H1 (cell line): ENCODE results near the gene XPO6. TPM values are rescaled to one million over a fixed set of nuclear protein-coding genes. Genes with fewer than 3 reads are reported as not detected.

Experiments used
- CTCF ChIA-PET: fragments of 300-600 bp; sonication (Branson Sonifier 250); formaldehyde crosslinking; loops from one replicate; lab custom pipeline; 2021; ENCODE audit not compliant: partially characterized antibody; lab: Charles Lee
- POLR2A ChIA-PET: fragments of 300-600 bp; sonication (Branson Sonifier 250); formaldehyde crosslinking; loops from one replicate; lab custom pipeline; 2021; ENCODE audit warnings: inconsistent platforms; ENCODE audit not compliant: partially characterized antibody; lab: Charles Lee
- DNase-seq, 2 experiments: peaks; one replicate each; pipeline versions ENCODE4 v3.0.0 to v3.0.0-alpha.2; 2010 to 2022; ENCODE audit warnings: low spot score in 2 of 2, low read depth in 1 of 2, mixed read lengths in 1 of 2
- FAIRE-seq: peaks from 2 replicates; lab custom pipeline; 2011; peaks lifted over from hg19 to GRCh38; lab: Jason Lieb, UNC
- H2AFZ ChIP-seq: 2 replicates; pipeline ENCODE4 v1.8.1; 2012; ENCODE audit warnings: low read length, inconsistent platforms
- H2AK5ac ChIP-seq: 2 replicates; pipeline ENCODE4 v1.6.1; 2013; ENCODE audit warnings: low read depth, low read length
- H2BK120ac ChIP-seq: replicated peaks from 2 replicates; pipeline ENCODE3; 2013; ENCODE audit warnings: low read depth, low read length, inconsistent platforms
- H2BK12ac ChIP-seq: 2 replicates; pipeline ENCODE4 v1.6.1; 2013; ENCODE audit warnings: low read depth, low read length
- H2BK15ac ChIP-seq: 2 replicates; pipeline ENCODE4 v1.6.1; 2013; ENCODE audit warnings: low read length
- H2BK20ac ChIP-seq: 2 replicates; pipeline ENCODE4 v1.6.1; 2013; ENCODE audit warnings: low read length
- H2BK5ac ChIP-seq: 2 replicates; pipeline ENCODE4 v1.6.1; 2013; ENCODE audit warnings: low read depth, low read length
- H3K14ac ChIP-seq: 2 replicates; pipeline ENCODE4 v1.6.1; 2013; ENCODE audit warnings: inconsistent platforms; ENCODE audit not compliant: insufficient read length
- H3K18ac ChIP-seq: 2 replicates; pipeline ENCODE4 v1.6.1; 2013; ENCODE audit warnings: low read length; ENCODE audit errors: extremely low read depth
- H3K23ac ChIP-seq: 2 replicates; pipeline ENCODE4 v1.6.1; 2013; ENCODE audit warnings: inconsistent platforms; ENCODE audit not compliant: insufficient read length
- H3K23me2 ChIP-seq: 2 replicates; pipeline ENCODE4 v1.6.1; 2013; ENCODE audit warnings: low read depth, low read length
- H3K27ac ChIP-seq: 2 replicates; pipeline ENCODE4 v1.6.1; 2011; ENCODE audit warnings: low read depth, low read length, inconsistent platforms
- H3K27me3 ChIP-seq, 4 experiments: replicated peaks in 1 of 4; 1 replicate in 1 of 4; 2 replicates in 3 of 4; pipeline versions ENCODE4 v1.6.1 to v1.8.1; 2011 to 2013; ENCODE audit warnings: low read length in 3 of 4, mild to moderate bottlenecking in 3 of 4, inconsistent platforms in 2 of 4, mixed read lengths in 2 of 4, moderate library complexity in 1 of 4; ENCODE audit not compliant: control insufficient read depth in 3 of 4, insufficient read depth in 3 of 4; ENCODE audit errors: extremely low read depth in 1 of 4
- H3K36me3 ChIP-seq, 4 experiments: 2 replicates each; pipeline versions ENCODE4 v1.6.1 to v1.8.1; 2011 to 2013; ENCODE audit warnings: mild to moderate bottlenecking in 4 of 4, low read length in 3 of 4, moderate library complexity in 2 of 4, control low read depth in 1 of 4, inconsistent platforms in 1 of 4; ENCODE audit not compliant: insufficient read depth in 4 of 4, control insufficient read depth in 2 of 4
- H3K4ac ChIP-seq: replicated peaks from 2 replicates; pipeline ENCODE3; 2013; ENCODE audit warnings: low read length, low read depth, mixed read lengths, inconsistent platforms; ENCODE audit not compliant: insufficient read length
- H3K4me1 ChIP-seq, 4 experiments: replicated peaks in 1 of 4; 1 replicate in 1 of 4; 2 replicates in 3 of 4; pipeline versions ENCODE4 v1.6.1 to v1.8.1; 2011 to 2013; ENCODE audit warnings: low read length in 3 of 4, inconsistent platforms in 2 of 4, mixed read lengths in 1 of 4; ENCODE audit not compliant: insufficient read depth in 4 of 4, control insufficient read depth in 3 of 4
- H3K4me2 ChIP-seq, 2 experiments: 2 replicates each; pipeline versions ENCODE4 v1.6.1 to v1.8.1; 2011 to 2013; ENCODE audit warnings: low read depth in 2 of 2, low read length in 2 of 2, control low read depth in 1 of 2, inconsistent platforms in 1 of 2, mild to moderate bottlenecking in 1 of 2; ENCODE audit not compliant: insufficient read depth in 1 of 2
- H3K4me3 ChIP-seq, 4 experiments: fragments of 200-600, 300-600 bp in 1 of 4; sonication (generic), shearing (Covaris generic), sonication (Bioruptor Twin) in 1 of 4; 2 replicates each; pipeline versions ENCODE4 v1.5.1 to v1.8.1; 2011 to 2016; ENCODE audit warnings: low read length in 4 of 4, low read depth in 3 of 4, control low read depth in 2 of 4, inconsistent platforms in 2 of 4, mild to moderate bottlenecking in 2 of 4, mixed read lengths in 1 of 4, moderate library complexity in 1 of 4; ENCODE audit not compliant: insufficient read depth in 2 of 4; ENCODE audit errors: extremely low read depth in 1 of 4
- H3K56ac ChIP-seq: replicated peaks from 2 replicates; pipeline ENCODE3; 2013; ENCODE audit warnings: low read depth, mild to moderate bottlenecking, mixed read lengths, low read length, inconsistent platforms; ENCODE audit not compliant: insufficient read length
- H3K79me1 ChIP-seq: 2 replicates; pipeline ENCODE4 v1.6.1; 2013; ENCODE audit warnings: low read depth, low read length, control low read depth
- H3K79me2 ChIP-seq, 2 experiments: 2 replicates each; pipeline versions ENCODE4 v1.6.1 to v1.8.1; 2012 to 2013; ENCODE audit warnings: low read length in 2 of 2, mild to moderate bottlenecking in 2 of 2, inconsistent platforms in 1 of 2; ENCODE audit not compliant: insufficient read depth in 2 of 2, control insufficient read depth in 1 of 2
- H3K9ac ChIP-seq, 4 experiments: replicated peaks in 1 of 4; 1 replicate in 1 of 4; 2 replicates in 3 of 4; pipeline versions ENCODE4 v1.6.1 to v1.8.1; 2011 to 2013; ENCODE audit warnings: low read depth in 3 of 4, low read length in 3 of 4, control low read depth in 2 of 4, mild to moderate bottlenecking in 2 of 4, moderate library complexity in 2 of 4, inconsistent platforms in 1 of 4; ENCODE audit errors: extremely low read depth in 1 of 4
- H3K9me3 ChIP-seq, 2 experiments: 2 replicates each; pipeline versions ENCODE4 v1.6.1 to v1.8.1; 2012 to 2013; ENCODE audit warnings: mild to moderate bottlenecking in 2 of 2, moderate library complexity in 2 of 2, control low read depth in 1 of 2, inconsistent platforms in 1 of 2, low read depth in 1 of 2, low read length in 1 of 2, mixed read lengths in 1 of 2; ENCODE audit not compliant: insufficient read depth in 2 of 2
- H4K20me1 ChIP-seq, 2 experiments: replicated peaks in 1 of 2; 2 replicates each; pipeline versions ENCODE3 to v1.8.1; 2011 to 2013; ENCODE audit warnings: inconsistent platforms in 2 of 2, low read length in 2 of 2, mild to moderate bottlenecking in 1 of 2; ENCODE audit not compliant: insufficient read depth in 2 of 2, control insufficient read depth in 1 of 2
- H4K5ac ChIP-seq: 2 replicates; pipeline ENCODE4 v1.6.1; 2013; ENCODE audit warnings: low read length, low read depth, mixed read lengths, inconsistent platforms; ENCODE audit not compliant: insufficient read length
- H4K8ac ChIP-seq: 2 replicates; pipeline ENCODE4 v1.8.0; 2013; ENCODE audit warnings: mild to moderate bottlenecking, moderate library complexity, low read length, inconsistent platforms; ENCODE audit not compliant: insufficient read depth; ENCODE audit errors: extremely low read depth
- H4K91ac ChIP-seq: replicated peaks from 2 replicates; pipeline ENCODE3; 2013; ENCODE audit warnings: low read length, mixed read lengths, inconsistent platforms; ENCODE audit not compliant: insufficient read length
- E2F6 ChIP-seq: IDR thresholded peaks from 2 replicates; pipeline ENCODE4 v1.6.1; 2012; ENCODE audit warnings: inconsistent platforms
- EP300 ChIP-seq, 2 experiments: IDR thresholded peaks; 1 replicate in 1 of 2; 2 replicates in 1 of 2; pipeline ENCODE4 v1.6.1; 2011 to 2012; ENCODE audit warnings: low read depth in 2 of 2, low read length in 2 of 2, mild to moderate bottlenecking in 2 of 2, borderline replicate concordance in 1 of 2, inconsistent platforms in 1 of 2, moderate library complexity in 1 of 2
- KDM4A ChIP-seq: IDR thresholded peaks from one replicate; pipeline ENCODE4 v1.7.1; 2012; ENCODE audit warnings: low read depth, mild to moderate bottlenecking, moderate library complexity, low read length, inconsistent platforms; ENCODE audit not compliant: severe bottlenecking
- MAX ChIP-seq: IDR thresholded peaks from 2 replicates; pipeline ENCODE4 v1.6.1; 2012; ENCODE audit warnings: inconsistent platforms
- POLR2A ChIP-seq, 2 experiments: IDR thresholded peaks; 1 replicate in 1 of 2; 2 replicates in 1 of 2; pipeline ENCODE4 v1.6.1; 2011; ENCODE audit warnings: low read depth in 2 of 2, low read length in 2 of 2, mild to moderate bottlenecking in 2 of 2; ENCODE audit errors: control extremely low read depth in 1 of 2
- RNF2 ChIP-seq: fragments of 200-900, 300-1000 bp; sonication (generic); IDR thresholded peaks from 2 replicates; pipeline ENCODE4 v1.7.1; 2016; ENCODE audit warnings: borderline replicate concordance, low read depth, mild to moderate bottlenecking, antibody characterized with exemption, low read length; ENCODE audit not compliant: poor library complexity, severe bottlenecking; ENCODE audit errors: missing control alignments
- RXRA ChIP-seq: IDR thresholded peaks from 2 replicates; pipeline ENCODE4 v1.6.1; 2011; ENCODE audit warnings: low read depth, mild to moderate bottlenecking, low read length, moderate library complexity; ENCODE audit not compliant: insufficient read depth
- SP1 ChIP-seq: IDR thresholded peaks from 2 replicates; pipeline ENCODE4 v1.6.1; 2011; ENCODE audit warnings: low read depth, low read length
- TBP ChIP-seq: IDR thresholded peaks from 2 replicates; pipeline ENCODE4 v1.6.1; 2011; ENCODE audit warnings: low read depth, low read length, improper control_type of control experiment
- TCF12 ChIP-seq: IDR thresholded peaks from 2 replicates; pipeline ENCODE4 v1.6.1; 2011; ENCODE audit warnings: low read depth, mild to moderate bottlenecking, low read length
- WGBS, 2 experiments: shearing (Covaris generic) in 1 of 2; methylation state at CpG; one replicate each; pipeline versions ENCODE4 v1.1.6 to v1.1.7; 2013 to 2015; ENCODE audit warnings: low lambda C conversion rate in 2 of 2, mixed read lengths in 2 of 2, inconsistent platforms in 1 of 2, low coverage in 1 of 2, missing lambda C conversion rate in 1 of 2; ENCODE audit not compliant: insufficient replicate concordance in 2 of 2, insufficient coverage in 1 of 2, insufficient read length in 1 of 2; ENCODE audit errors: extremely low coverage in 1 of 2, missing lambda C conversion rate in 1 of 2; 5-methylcytosine and 5-hydroxymethylcytosine counted together
- polyA plus RNA-seq, 7 experiments: library from polyadenylated mRNA; depleted of rRNA in 3 of 7; stranded (reverse) in 5 of 7; unstranded in 2 of 7; fragments of >200 nt in 5 of 7; fragments of 200-250 nt in 2 of 7; gene quantifications; 1 replicate in 5 of 7; 2 replicates in 1 of 7; 4 replicates in 1 of 7; pipeline versions ENCODE4 v1.2.1 to v1.2.3, GENCODE V29; 2011 to 2013; ENCODE audit warnings: missing spikeins in 2 of 7, mixed read lengths in 2 of 7
- total RNA-seq: library from RNA; stranded (reverse); fragmentation: NEBNext Ultra II Directional; extraction: Animal tissue kit (Norgen Biotek cat#: 25700); gene quantifications from 2 replicates; pipeline ENCODE4 v1.2.1, GENCODE V29; 2021

XPO6 gene
- total and polyA plus RNA-seq, 2 of the 8 experiments (the other 6 are each of a cell fraction or from before 2014, with no cell fraction given): 152 to 254 TPM

GRCh38 chr16:28086186-28087139 is 125.3 kb downstream of the XPO6 start:
- Histone ChIP-seq H4K91ac (no peak overlapping the region), H3K79me2 (no peaks in the 10 kb centered on the region), H3K23ac (no peak overlapping the region), H2BK20ac (no peak overlapping the region), H3K4me3 (no peak overlapping the region), H2BK5ac (no peak overlapping the region), H3K4me1 (peaks cover 0 to 6% (median 4%) of the 10 kb centered on the region in 4 experiments; a peak in 6 of 7 replicates), H4K5ac (no peak overlapping the region), H4K8ac (no peak overlapping the region), H2BK12ac (no peak overlapping the region), H3K4ac (no peak overlapping the region), H3K14ac (no peak overlapping the region), H3K56ac (no peak overlapping the region), H2AFZ (no peak overlapping the region), H2BK120ac (no peak overlapping the region), H2AK5ac (no peak overlapping the region), H4K20me1 (peaks cover 0 to 9% of the 10 kb centered on the region in 2 experiments), H3K9ac (no peak overlapping the region), H3K79me1 (peaks cover 4% of the 10 kb centered on the region; the same call in 1 of the 2 replicates), H3K18ac (no peak overlapping the region), H3K4me2 (no peak overlapping the region), H3K9me3 (no peaks in the 10 kb centered on the region), H3K23me2 (peaks cover 13% of the 10 kb centered on the region; the same call in 1 of the 2 replicates), H2BK15ac (no peak overlapping the region), H3K27me3 (no peaks in the 10 kb centered on the region), H3K27ac (no peak overlapping the region), H3K36me3 (no peaks in the 10 kb centered on the region)
- ChIA-PET POLR2A (no interaction called here), CTCF (interaction anchor here (0.8 to 2.0 kb wide), 4 partner anchors 10 to 112 kb away, joined by 3 to 15 read pairs (median 4); no protein-coding TSS in a partner anchor)
- DNase-seq (no peak), FAIRE-seq (no peak)
- WGBS, 2 experiments: 88% methylated on average over 20 of the region's 21 CpGs; no CpG with 5 or more reads in 1 of the 2 experiments
- no peak for TF ChIP-seq TCF12
- no peak for TF ChIP-seq POLR2A (IDR thresholded peaks at IDR 0.05; ENCODE audit: control extremely low read depth in 1 of 2, low read depth in 2 of 2, low read length in 2 of 2)
- no peak for TF ChIP-seq RNF2
- TF ChIP-seq SP1: no peak
- TF ChIP-seq EP300 (IDR thresholded peaks at IDR 0.05; ENCODE audit: borderline replicate concordance in 1 of 2, low read depth in 2 of 2, low read length in 2 of 2): no peak
- TF ChIP-seq RXRA: no peak
- TF ChIP-seq E2F6: no peak
- no peak for TF ChIP-seq KDM4A
- no peak for TF ChIP-seq TBP
- no peak for TF ChIP-seq MAX
